Midbrain (tissue), 1 donor: ENCODE data around the gene TFEB.

Source experiments
- DNase-seq: peaks from one replicate; lab custom pipeline; 2025; lab: John Stamatoyannopoulos, UW

Gene TFEB

DNA sequence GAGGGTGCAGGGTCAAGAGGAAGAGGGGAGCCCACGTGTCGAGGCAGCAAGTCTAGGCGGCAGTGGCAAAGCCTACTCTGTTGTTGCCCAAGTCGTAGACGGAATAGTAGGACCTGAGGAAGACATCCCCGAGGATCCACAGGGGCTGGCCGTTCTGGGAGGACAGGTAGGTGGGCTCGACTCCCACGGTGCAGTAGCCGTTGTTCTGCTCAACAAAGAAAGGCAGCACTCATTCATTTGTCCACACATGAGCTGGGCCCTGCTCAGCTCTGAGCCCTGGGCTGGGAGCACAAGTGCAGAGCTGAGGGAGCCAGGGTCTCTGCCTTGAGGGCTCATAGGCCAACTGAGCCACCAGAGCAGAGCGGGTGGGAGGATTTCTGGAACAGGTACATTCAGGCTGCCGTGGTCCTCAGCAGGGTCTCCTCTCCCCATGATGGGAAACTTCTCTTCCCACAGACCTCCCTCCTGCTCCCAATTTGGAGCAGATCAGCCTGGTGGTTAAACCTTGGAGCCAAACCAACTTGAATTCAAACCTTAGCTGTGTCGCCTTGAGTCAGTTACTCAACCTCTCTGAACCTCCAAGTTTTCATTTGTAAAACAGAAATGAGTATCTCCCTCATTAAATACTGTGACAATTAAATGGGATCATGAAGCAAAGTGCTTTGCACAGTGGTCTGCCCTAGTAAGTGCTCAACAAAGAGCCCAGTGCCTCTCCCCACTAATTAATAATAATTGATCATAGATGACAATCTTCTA, 1.6 kb upstream of the TFEB start:
- DNase-seq, result no peak

DNA sequence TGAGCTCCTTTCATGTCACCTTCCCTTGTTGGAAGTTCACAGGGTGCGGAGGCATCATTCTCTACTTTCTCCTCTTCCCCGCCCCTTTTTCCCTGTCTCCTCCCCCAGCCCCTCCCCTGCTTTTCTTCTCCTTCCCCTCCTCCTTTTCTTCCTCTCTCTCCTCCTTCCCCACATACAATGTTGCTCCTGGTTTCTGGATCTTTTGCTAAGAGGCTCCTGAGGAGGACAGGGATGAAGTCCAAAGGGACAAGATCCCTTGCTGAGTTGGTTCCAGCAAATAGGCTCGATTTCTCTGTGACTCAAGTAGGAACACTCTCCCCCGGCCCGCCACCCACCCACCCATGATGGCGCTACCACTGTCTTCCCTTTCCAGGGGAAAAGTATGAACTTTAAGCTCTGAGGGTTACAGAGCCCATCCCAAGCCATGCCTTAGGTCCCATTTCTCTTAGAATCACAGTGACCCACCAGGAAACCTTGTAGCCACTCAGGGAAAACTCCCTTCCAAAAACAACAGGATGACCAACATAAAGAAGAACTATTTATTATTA, 852 bp upstream of the TFEB start:
- no peak for DNase-seq

DNA sequence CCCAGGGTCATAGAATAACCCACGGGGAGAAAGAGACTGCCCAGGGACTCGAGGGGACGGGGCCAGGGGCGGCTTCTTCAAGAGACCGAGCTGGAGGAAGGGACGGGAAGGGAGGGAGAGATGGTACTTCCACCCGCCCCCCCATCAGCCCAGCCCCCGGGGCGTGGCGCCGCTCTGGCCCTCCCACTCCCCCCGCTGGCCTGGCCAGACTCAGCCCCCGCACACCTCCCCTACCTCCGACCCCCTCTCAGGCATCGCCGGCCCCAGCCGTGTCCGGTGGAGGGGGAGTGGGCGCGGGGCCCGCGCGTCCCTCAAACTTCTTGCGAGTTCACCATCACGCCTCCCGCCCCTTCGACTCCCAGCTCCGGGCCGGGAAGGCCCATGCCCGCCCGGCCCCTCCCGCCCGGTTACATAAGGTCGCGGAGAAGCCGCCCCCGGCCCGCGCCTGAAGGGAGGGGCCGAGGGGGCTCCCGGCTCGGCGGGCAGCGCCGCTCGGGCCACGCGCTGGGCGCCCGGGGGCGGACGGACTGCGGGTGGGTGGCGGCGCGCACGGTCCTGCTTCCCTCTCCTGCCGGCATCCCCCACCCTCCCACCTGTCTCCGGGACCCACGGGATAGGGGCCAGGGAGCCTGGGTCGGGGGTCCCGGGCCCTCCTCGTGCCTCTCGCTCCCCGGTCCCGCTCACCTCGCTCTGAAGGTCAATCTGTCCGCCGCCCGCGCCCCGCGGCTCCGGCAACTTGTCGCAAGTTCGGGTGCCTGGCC, 562 bp downstream of the TFEB start:
- peak; percentile 88 for DNase-seq

DNA sequence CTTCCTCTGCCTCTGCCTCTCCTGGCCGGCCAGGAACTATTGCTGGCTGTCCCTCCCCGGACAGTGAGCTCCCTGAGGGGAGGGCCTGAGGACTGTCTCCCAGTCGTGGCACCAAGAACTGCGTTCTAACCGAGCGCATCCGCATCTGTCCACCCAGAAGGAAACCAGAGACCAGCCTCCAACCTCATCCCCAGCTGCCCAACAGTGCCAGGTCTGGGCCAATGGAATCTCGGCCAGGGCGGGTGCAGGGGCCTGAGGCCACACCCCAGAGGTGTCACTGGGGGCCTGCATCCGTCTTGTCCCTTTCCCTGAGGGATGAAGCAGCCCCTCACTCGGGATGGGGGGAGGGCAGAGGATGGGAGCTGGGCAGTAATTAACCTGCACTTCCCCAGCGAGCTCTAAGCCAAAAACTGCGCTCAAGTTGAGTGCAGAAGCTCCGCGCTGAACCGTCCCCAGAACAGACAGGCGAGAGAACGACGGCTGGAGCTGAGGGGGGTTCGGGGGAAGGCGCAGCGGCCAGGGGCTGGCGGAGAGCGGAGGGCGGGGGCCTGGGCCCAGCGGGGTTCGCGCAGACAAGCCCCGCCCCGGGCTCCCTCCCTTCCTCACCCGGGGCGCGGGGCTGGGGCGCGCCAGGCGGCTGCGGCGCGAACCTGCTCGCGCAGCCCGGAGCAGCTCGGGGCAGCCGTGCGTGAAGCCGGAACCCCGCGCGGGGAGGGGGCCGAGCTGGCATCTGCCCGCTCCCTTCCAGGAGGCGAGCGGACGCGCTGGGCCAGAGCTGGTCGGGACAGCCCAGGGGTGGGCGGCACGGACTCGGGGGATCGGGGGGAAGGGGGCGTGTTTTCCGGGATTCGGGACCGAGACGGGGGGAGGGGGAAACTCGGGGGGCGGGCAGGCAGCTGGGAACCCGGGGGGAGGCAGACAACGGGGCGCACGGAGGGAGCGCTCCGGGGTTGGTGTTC, 1.4 kb downstream of the TFEB start:
- DNase-seq, result peak; percentile 89

DNA sequence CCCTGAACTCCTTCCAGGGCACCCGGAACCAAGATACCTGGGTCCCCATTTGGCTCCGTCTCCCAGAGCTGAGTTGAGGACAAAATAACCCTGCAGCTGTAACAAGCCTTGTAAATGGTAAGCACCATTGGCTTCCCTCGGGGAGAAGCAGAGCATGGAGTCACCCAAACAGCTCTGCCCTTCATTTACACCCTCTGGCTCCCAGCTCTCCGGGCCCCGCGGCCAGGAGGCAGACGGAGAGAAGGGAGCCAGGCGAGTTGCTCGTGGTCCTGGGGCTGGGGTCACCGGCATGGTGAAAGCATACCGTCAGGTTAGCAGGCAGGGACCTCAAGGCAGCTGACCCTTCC, 2.1 kb downstream of the TFEB start:
- DNase-seq, result no peak

DNA sequence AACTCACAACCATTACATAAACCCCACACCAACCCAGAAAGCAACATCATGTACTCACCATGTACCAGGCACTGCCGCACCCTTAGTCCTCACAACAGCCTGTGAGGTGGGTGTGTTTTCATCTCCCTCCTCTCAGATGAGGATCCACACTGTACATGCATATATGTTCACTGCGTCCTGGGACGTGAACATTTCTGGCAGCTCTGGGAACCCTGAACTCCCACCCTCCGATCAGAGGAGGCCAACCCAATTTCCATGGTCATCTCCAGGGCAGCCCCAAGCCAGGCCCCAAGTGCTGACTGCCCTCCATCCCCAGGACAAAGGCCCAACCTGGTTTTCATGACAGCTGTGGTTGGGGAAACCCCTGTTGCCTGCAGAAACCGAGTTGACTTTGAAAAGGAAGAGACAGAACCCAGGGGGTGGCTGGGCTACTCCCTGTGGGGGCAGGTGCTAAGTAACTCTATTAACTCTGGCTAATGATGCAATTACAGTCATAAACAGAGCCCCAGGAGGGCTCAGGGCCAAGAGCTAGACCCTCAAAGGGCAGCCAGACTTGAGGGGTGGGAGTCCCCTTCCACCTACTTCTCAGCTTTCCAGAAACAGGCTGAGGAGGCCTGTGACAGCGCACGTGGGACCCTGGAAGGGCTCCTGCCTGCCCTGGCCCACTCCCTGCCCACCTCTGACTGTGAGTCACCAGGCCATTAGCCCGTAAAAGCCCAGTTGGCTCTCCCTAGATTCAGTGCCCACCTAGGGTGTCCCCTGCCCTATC, 2.6 kb downstream of the TFEB start:
- DNase-seq, result no peak

DNA sequence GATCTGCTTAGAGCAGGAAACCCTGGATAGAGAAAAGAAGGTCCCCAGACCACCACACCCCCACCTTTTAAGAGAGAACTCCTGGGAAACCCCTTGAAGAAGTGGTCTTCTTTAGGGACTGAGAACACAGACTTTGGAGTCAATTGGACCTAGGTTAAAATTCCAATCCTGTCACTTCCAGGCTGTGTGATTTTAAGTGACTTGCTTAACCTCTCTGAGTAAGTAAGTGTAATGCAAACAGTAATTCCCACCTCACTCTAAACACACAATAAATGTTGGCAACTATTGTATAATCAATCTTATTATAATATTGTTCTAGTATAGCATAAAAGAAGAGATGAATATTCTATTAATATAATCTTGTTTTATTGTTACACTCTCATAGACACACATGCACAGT, 3.3 kb downstream of the TFEB start:
- DNase-seq, result no peak

DNA sequence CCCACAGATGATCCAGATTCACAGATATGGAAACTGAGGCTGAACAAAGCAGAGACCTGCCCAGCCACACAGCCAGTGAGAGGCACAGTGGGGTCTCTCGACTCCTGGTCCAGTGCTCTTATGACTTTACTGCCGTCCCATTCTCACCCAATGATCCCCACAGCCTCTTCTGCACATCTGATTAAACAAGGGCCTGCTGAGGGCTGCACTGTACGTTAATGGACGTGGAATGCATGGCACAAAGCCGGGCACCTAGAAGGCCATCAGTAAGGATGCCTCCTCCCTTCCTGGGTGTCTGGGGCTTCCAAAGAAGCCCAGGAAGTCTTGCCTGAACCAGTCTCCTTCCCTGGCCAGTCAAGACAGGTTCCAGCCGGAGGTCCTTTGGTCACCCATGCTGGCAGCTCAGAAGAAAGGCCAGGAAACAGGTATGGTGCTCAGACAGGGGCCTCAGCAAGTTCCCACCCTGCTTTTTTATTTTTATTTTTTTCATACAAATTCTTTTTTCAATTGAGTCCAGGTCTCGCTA, 3.8 kb downstream of the TFEB start:
- DNase-seq, result no peak

DNA sequence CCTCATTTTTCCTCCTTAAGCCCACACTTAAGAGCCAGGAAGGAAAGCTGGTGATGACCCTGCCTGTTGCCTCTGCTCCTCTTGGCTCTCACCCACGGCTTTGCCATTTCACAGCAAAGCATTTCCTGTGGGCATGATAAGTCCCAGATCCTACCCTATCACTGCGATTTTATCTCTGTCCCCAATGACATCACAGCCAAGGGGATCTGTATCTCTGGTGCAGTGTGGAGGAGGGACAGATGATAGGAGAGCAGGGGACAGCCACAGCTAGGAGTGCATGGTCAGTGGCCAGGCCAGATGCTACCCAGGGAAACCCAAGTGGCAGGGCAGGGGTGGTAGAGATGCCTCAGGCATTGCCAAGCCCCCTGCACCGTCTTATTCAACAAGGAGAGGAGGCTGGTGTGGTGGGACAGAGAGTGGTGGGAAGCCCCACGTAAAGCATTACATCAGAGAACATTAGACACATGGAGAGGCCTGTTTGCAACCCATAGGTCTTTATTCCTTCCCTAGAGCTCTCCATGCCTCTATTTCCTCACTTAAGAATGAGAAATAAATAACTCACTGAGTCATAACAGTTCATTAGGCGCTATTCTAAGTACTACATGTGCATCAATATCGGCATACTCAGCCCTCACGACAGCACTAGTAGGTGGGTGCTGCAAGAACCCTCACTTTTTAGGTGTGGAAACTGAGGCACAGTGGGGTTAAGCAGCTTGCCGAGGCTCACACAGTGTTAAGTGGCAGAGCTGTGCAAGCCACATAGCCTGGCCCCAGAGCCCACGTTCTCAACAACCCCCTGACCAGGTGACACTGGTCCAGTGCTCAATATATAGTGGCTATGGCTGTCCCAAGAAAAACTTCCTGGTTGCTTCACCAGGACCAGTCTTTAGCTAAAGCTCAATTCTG, 4.6 kb downstream of the TFEB start:
- no peak for DNase-seq

DNA sequence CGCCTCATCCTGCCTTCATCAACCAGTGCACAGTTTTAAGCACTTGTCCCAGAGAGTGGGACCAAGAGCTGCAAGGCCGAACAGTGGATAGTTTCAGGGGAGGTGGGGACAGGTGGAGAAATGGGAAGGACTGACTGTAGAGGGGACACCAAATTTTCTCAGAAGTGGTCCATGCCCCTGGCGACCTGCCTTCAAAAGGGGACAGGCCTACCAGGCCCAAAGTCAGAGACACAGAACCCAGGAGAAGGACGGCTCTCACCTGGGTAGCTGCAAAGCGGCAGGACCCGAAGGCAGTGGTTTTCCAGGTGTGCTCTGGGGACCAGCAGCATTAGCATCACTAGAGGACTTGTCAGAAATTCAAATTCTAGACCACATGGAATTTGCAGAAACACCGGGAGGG, 5.8 kb downstream of the TFEB start:
- no peak for DNase-seq

DNA sequence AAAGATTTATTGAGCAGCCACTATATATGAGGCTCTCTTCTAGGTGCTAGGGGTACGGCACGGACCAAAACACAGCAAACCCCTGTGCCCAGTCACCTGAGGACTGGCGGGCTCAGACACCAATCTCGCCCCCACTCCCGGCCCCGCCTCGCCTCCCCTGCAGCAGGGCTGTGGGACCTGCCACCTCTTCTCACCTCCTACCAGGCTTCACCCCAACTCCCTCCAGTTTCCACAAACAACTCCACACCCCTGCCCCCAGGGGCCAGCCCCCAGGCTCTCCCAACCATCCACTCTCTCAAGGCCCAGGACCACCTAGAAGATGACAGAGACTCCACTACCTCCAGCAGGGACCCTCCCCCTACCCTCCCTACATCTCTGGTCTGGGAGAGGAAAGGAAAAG, 6.5 kb downstream of the TFEB start:
- DNase-seq, result no peak

DNA sequence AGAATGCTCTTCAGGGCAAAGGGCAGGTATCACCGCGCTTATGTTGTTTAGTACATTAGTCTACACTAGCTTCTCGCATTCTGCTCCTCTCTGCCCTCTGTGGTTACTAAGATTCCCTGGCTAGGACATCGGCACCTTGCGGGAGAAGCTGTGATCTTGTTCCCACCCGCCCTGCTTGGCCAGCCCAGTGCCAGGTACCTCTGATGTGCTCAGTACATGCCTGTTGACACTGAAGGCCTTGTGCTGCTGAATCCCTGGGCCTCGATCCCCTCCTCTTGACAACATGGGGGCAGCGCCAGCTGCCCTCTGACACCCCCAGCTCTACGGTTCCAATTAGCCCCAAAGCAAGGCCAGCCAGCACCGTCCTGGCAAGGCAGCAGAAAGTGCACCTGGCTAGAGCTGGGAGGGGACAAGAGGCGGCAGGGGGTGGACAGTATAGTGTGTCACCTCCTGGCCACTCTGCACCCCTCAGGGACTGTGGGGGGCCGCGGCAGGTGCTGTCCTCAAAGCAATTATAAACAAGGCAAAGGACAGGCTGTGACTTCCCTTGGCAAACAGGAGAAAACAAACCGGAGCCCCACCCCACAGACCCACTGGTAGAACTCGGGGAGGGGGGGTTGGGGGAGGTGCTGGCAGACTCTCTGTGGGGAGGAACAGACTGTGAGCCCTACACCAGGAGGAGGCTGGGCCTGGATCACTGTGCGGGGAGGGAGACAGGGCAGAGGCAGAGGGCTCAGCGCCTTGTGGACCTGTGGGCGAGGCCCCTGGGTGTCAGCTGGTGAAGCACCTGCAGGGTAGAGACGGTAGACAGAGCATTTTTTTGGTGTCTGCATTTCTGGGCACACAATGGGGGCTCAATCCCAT, 7.1 kb downstream of the TFEB start:
- peak; percentile 74 for DNase-seq

DNA sequence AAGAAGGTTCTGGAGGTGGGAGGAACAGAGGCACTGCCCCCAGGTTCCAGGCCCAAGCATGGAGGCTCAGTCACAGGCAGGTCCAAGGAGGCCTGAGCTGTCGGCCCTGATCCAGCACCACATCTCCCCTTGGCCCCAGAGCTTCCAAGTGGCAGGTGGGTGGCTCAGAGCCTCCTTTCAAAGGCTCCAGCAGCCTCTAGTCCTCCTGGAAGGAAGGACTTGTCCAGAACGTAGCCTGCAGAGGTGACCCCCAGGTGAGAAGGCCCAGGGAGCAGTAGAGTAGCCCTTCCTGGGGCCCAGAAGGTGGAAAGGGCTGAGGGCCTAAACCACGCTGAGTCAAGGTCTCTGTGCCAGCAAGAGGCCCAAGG, 7.7 kb downstream of the TFEB start:
- no peak for DNase-seq

DNA sequence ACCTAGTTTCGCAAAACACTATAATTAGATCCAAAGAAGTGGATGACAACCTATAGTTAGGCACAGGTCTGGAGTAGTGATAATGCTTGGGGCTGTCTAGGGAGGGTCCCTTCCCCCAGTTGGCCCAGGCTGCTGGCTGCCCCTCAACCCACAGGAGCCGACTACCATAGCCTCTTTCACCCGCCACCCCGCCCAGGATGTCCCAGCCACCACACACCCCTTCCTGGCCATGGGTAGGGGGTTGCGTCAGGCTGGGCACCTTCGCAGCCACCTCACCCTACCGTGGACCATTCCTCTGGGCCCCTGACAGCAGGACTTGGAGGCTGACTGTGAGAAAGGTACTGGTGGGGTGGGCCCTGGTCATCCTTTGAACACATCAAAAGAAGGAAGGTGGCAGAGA, 8.5 kb downstream of the TFEB start:
- DNase-seq, result no peak

DNA sequence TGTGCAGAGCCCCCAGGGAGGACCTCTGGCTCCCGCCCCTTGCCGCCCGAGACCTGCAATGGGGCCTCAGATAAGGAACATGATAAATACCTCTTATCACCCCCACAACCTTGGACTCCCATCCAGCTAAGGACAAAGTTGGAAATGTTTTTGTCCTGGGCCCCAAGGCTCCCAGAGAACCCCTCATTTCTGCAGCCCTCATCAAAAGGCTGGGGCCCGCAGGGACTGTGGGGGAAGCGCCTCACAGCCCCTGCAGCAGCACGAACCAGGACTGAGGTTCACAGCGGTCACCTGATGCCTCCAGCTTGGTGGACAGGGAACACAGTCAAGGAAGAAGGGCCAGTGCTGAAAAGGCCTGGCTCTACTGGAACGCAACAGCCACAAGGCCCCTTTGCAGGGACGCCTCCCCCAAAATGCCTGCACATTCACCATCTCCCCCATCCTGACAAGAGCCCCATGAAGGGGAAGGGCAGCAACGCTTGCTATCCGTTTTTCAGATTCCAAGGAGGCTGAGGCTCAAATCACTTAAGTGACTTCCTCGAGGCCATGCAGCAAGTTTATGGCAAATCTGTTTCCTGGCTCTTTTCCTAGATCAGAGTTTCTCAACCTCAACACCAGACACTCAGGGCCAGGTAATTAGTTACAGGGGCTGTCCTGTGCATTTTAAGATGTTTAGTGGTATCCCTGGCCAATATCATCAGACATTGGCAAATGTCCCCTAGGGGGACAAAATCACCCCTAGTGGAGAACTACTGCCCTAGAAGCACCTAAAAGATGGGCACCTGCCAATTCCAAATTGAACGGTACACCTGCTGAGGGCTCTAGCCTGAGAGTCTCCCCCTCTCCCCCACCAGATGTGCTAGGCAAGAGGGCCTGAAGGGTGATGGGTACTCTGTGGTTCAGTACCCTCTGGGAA, 10.6 kb downstream of the TFEB start:
- no peak for DNase-seq

DNA sequence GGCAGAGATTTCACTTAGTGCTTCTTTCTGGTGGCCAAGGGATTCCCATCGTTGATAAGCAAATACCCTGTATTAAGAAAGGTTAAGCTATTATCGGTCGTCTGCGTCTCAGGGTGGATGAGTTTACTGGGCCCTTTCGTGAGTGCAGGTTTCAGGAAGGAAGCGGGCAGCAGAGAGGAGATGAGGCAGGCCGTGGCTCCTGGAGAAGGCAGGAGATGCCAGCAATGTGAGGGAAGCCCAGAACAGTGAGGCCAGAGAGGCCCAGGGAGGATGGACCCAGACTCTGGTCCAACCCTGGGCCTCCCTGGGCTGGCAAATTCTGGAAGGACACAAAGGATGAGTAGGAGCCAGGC, 11.2 kb downstream of the TFEB start:
- DNase-seq, result no peak

DNA sequence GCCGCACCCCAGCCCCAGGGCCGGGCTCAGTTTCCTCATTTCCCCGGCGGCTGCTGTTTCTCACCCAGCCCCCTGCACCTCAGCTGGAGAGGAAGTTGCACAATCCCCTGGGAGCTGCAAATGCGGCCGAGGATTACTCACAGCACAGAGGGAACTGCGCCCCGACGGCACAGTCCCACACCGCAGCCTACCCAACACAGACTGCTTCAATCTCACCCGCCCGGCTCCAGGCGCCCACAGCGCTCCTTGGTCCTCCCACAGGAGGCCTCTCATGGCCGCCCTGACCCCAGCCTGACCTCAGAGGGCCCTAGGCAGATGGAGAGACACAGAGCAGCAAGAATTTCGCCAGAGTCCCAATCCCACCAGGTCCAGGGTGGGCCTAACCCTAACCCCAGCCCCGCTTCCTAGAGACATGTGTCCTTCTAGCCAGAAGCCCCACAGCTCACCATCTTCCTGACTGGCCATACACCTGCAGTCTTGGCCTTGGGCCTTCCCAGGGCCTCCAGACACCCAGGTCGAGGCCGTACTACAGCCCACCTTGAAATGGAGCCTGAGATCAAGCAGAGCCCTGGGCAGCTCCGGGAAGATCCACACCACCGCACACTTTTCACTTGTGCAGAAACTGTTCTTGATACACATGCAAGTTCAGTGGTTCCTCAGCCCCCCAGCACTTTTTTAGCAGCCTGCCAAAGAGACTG, 11.7 kb downstream of the TFEB start:
- peak; percentile 45 for DNase-seq
